ENCODE measurements around the gene TEX53. TPM values are rescaled to one million over a fixed set of nuclear protein-coding genes. Genes with fewer than 3 reads are reported as not detected.

The TEX53 gene
- total and polyA plus RNA-seq, 2 experiments from 2014 or later, result 0.44 TPM; not detected in 1

DNA sequence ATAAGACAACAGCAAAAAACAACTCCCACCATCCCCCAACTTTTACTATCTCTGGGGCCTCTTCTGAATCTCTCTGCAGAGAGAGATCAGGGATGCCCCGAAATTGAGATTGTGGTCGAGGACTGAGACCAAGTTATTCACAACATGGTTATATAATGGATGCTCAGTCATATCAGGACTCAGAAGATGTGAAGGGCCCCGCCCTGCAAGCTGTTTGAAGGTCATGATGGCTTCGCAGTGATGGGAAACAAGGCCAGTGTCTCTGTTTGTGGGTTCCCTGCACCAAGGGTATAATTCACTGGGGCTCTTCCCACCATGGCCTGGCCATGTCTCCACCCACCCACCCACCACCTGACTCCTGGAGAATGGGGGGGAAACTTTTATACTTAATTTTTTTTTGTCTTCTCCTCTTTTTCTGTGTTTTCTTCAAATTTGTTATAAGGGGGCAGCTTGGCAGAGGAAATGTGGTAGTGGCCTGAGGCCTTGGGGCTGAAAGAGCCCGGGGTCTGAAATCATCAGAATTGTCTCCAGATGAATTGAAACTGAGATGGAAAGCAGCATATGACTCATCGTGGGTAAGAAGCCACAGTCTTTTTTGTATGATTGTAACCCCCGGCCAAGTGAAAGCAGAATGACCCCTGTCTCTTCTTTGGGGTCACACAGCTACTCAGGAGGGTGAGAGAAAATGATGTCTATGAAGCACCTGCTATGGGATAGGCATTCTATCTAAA lies 39.4 kb upstream of the TEX53 start:
- Histone ChIP-seq H3K79me2 (no peaks in the 10 kb centered on the region), H3K9me3 (ENCODE audit: low read depth) (no peaks in the 10 kb centered on the region), H3K4me2 (no peak overlapping the region), H3K4me1 (ENCODE audit: insufficient read depth) (no peaks in the 10 kb centered on the region), H3K27me3 (no peaks in the 10 kb centered on the region), H2AFZ (no peak overlapping the region), H3K4me3 (no peak overlapping the region), H3K9me2 (replicated peaks; ENCODE audit: insufficient read depth) (no peaks in the 10 kb centered on the region), H4K20me1 (ENCODE audit: insufficient read depth, poor library complexity, severe bottlenecking) (no peaks in the 10 kb centered on the region), H3K27ac (no peak overlapping the region), H3K36me3 (replicated peaks; ENCODE audit: insufficient read depth, low read depth) (no peaks in the 10 kb centered on the region)
- WGBS (ENCODE audit: low lambda C conversion rate, missing lambda C conversion rate), result 81% methylated on average over 7 of the region's 7 CpGs
- TF ChIP-seq EZH2 (IDR thresholded peaks at IDR 0.05; ENCODE audit: borderline replicate concordance), result no peak
- no peak for DNase-seq (ENCODE audit: low spot score)

DNA sequence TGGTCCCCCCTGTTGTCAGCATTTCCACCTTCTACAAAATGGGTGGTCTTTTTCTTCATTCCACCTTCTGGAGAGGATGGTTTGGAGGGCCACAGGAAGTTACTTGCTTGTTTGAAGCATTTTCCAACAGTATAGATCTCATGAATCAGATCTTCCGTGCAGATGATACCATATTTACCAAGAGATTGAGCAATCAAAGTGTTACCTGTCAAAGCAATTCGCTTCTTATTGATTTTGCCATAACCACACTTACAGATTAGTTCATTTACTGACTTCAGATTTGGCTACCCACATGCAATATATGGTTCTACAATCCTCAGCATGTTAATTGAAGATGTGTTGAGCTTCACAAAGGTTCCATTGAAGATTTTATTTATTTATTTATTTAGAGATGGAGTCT lies 38.3 kb upstream of the TEX53 start:
- 64% methylated on average over 2 of the region's 2 CpGs for WGBS (ENCODE audit: low lambda C conversion rate, missing lambda C conversion rate)
- H3K27ac ChIP-seq, result no peak overlapping the region
- no peaks in the 10 kb centered on the region for H3K4me1 ChIP-seq (ENCODE audit: insufficient read depth)
- no peak overlapping the region for H3K4me2 ChIP-seq
- no peaks in the 10 kb centered on the region for H3K36me3 ChIP-seq (replicated peaks; ENCODE audit: insufficient read depth, low read depth)
- no peaks in the 10 kb centered on the region for H3K27me3 ChIP-seq
- no peaks in the 10 kb centered on the region for H3K79me2 ChIP-seq
- H3K9me2 ChIP-seq (replicated peaks; ENCODE audit: insufficient read depth), result no peaks in the 10 kb centered on the region
- no peak overlapping the region for H3K4me3 ChIP-seq
- H4K20me1 ChIP-seq (ENCODE audit: insufficient read depth, poor library complexity, severe bottlenecking), result no peaks in the 10 kb centered on the region
- no peak for DNase-seq (ENCODE audit: low spot score)
- no peak overlapping the region for H2AFZ ChIP-seq
- H3K9me3 ChIP-seq (ENCODE audit: low read depth), result no peaks in the 10 kb centered on the region
- TF ChIP-seq EZH2phosphoT487 (IDR thresholded peaks at IDR 0.05; ENCODE audit: low read depth, severe bottlenecking, unreplicated experiment) (no peak), EZH2 (IDR thresholded peaks at IDR 0.05; ENCODE audit: borderline replicate concordance) (no peak)
- TF ChIP-seq, protein P1, sequence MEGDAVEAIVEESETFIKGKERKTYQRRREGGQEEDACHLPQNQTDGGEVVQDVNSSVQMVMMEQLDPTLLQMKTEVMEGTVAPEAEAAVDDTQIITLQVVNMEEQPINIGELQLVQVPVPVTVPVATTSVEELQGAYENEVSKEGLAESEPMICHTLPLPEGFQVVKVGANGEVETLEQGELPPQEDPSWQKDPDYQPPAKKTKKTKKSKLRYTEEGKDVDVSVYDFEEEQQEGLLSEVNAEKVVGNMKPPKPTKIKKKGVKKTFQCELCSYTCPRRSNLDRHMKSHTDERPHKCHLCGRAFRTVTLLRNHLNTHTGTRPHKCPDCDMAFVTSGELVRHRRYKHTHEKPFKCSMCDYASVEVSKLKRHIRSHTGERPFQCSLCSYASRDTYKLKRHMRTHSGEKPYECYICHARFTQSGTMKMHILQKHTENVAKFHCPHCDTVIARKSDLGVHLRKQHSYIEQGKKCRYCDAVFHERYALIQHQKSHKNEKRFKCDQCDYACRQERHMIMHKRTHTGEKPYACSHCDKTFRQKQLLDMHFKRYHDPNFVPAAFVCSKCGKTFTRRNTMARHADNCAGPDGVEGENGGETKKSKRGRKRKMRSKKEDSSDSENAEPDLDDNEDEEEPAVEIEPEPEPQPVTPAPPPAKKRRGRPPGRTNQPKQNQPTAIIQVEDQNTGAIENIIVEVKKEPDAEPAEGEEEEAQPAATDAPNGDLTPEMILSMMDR (IDR thresholded peaks at IDR 0.05; ENCODE audit: poor library complexity), result no peak

DNA sequence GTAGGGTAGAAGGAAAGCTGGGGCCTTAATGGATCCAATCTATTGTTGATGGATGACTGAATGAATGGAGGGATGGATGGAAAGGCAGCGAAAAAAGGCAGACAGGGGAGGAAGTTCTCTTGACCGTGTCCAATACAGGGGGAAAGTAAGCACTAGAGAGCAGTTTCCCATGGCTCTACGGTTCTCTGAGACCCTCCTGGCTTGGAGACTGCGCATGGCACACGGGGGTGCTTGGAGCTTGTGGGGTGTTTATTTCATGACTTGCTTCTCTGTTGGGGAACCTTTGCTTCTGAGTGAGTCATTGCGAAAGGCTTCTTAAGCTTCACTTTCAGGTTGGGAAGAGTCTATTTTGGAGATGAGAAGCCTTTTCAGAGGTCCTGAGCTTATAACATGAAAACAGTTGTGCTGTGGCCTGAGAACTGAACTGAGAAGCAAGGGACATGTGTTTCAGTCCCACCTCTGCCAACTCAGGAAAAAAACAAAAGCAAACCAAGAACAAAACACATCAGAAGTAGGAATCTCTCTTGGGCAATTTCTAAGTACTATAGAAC lies 37.2 kb upstream of the TEX53 start:
- Histone ChIP-seq H4K20me1 (ENCODE audit: insufficient read depth, poor library complexity, severe bottlenecking) (no peaks in the 10 kb centered on the region), H3K27ac (no peak overlapping the region), H3K9me3 (ENCODE audit: low read depth) (no peaks in the 10 kb centered on the region), H3K79me2 (no peaks in the 10 kb centered on the region), H2AFZ (no peak overlapping the region), H3K4me1 (ENCODE audit: insufficient read depth) (no peaks in the 10 kb centered on the region), H3K4me2 (no peak overlapping the region), H3K36me3 (replicated peaks; ENCODE audit: insufficient read depth, low read depth) (no peaks in the 10 kb centered on the region), H3K4me3 (no peak overlapping the region), H3K27me3 (no peaks in the 10 kb centered on the region), H3K9me2 (replicated peaks; ENCODE audit: insufficient read depth) (no peaks in the 10 kb centered on the region)
- 98% methylated on average over 6 of the region's 6 CpGs for WGBS (ENCODE audit: low lambda C conversion rate, missing lambda C conversion rate)
- TF ChIP-seq, protein P1 (IDR thresholded peaks at IDR 0.05; ENCODE audit: poor library complexity), result no peak
- TF ChIP-seq EZH2phosphoT487 (IDR thresholded peaks at IDR 0.05; ENCODE audit: low read depth, severe bottlenecking, unreplicated experiment) (no peak), EZH2 (IDR thresholded peaks at IDR 0.05; ENCODE audit: borderline replicate concordance) (no peak)
- DNase-seq (ENCODE audit: low spot score), result no peak

DNA sequence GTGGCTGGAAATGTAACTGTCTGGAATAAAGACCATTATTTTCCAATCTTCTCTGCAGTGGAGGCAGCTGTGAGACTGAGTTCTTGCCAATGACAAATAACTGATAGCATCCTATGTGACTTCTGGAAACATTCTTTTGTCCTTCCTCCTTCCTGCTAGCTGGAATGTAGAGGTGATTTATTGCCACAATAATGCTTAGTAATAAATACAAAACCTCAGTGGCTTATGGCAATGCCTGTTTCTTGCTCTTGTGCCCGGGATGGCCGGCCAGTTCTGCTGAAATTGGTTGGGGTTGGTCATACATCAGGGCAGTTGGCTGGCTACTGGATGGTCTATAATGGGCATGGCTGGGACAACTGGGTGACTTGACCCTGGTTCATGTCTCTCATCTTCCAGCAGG lies 36.5 kb upstream of the TEX53 start:
- no peaks in the 10 kb centered on the region for H3K9me2 ChIP-seq (replicated peaks; ENCODE audit: insufficient read depth)
- H3K9me3 ChIP-seq (ENCODE audit: low read depth), result no peaks in the 10 kb centered on the region
- H3K27ac ChIP-seq, result peak overlapping the region; percentile 20
- no peaks in the 10 kb centered on the region for H3K36me3 ChIP-seq (replicated peaks; ENCODE audit: insufficient read depth, low read depth)
- H4K20me1 ChIP-seq (ENCODE audit: insufficient read depth, poor library complexity, severe bottlenecking), result no peaks in the 10 kb centered on the region
- H3K4me2 ChIP-seq, result no peak overlapping the region
- DNase-seq (ENCODE audit: low spot score), result no peak
- H3K4me3 ChIP-seq, result no peak overlapping the region
- no peaks in the 10 kb centered on the region for H3K27me3 ChIP-seq
- no peaks in the 10 kb centered on the region for H3K79me2 ChIP-seq
- H2AFZ ChIP-seq, result no peak overlapping the region
- WGBS (ENCODE audit: low lambda C conversion rate, missing lambda C conversion rate), result 87% methylated on average over 2 of the region's 2 CpGs
- H3K4me1 ChIP-seq (ENCODE audit: insufficient read depth), result no peaks in the 10 kb centered on the region
- TF ChIP-seq EZH2phosphoT487 (IDR thresholded peaks at IDR 0.05; ENCODE audit: low read depth, severe bottlenecking, unreplicated experiment), result no peak
- TF ChIP-seq, protein P1 (IDR thresholded peaks at IDR 0.05; ENCODE audit: poor library complexity), result no peak
- no peak for TF ChIP-seq EZH2 (IDR thresholded peaks at IDR 0.05; ENCODE audit: borderline replicate concordance)
